GM12891 (cell line): Measurements from ENCODE around the gene TNFRSF1B.

ENCODE experiments used
- DNase-seq: peaks from one replicate; pipeline ENCODE4 v3.0.0; 2011; ENCODE audit warnings: low spot score; ENCODE audit not compliant: insufficient read length
- FAIRE-seq: peaks from 2 replicates; lab custom pipeline; 2011; peaks lifted over from hg19 to GRCh38; lab: Jason Lieb, UNC
- PAX5 ChIP-seq: IDR thresholded peaks from 2 replicates; pipeline ENCODE4 v1.6.1; 2011; ENCODE audit warnings: low read length, moderate library complexity, mild to moderate bottlenecking; ENCODE audit not compliant: insufficient read depth, severe bottlenecking
- POLR2A ChIP-seq: IDR thresholded peaks from 2 replicates; pipeline ENCODE4 v1.6.1; 2011; ENCODE audit warnings: low read depth, low read length, control low read depth
- POLR2AphosphoS5 ChIP-seq: IDR thresholded peaks from 2 replicates; pipeline ENCODE4 v1.6.1; 2011; ENCODE audit warnings: low read depth, low read length, control low read depth
- POU2F2 ChIP-seq: IDR thresholded peaks from 2 replicates; pipeline ENCODE4 v1.6.1; 2011; ENCODE audit warnings: low read depth, mild to moderate bottlenecking, control low read depth, low read length, moderate library complexity

Gene TNFRSF1B

DNA sequence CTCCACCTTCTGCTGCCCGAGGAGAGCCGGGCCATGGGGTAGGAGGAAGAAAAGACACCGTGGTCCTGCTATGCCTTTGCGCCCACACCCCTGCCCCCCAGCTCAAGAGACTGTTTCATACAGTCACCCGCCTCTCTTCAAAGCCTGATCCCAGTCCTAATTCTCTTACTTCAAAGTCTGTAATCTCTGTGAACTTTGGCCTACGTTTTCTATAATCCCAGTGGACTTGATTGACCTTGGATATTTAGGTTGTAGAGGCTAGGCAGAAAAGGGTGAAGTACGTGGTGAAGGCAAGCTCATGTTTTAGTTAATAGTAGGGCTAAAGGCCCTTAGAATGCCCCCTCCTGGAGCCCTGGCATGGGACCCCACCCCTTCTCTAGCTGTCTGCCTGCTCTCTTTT lies 91.5 kb downstream of the TNFRSF1B start:
- DNase-seq = no peak
- no peak for FAIRE-seq
- TF ChIP-seq POU2F2 (no peak), POLR2AphosphoS5 (no peak), POLR2A (no peak), PAX5 (no peak)
